ENCODE results near the gene CAMTA1.

GRCh38 chr1:7032992-7033391, 247.7 kb downstream of the CAMTA1 start:
- TF ChIP-seq NFIC (IDR thresholded peaks at IDR 0.05) (no peak), ZNF717 (CRISPR knock-in tag; IDR thresholded peaks at IDR 0.05) (no peak), ELK3 (CRISPR knock-in tag; IDR thresholded peaks at IDR 0.05) (no peak), UBTF (IDR thresholded peaks at IDR 0.05; ENCODE audit: borderline replicate concordance in 1 of 2, low read depth in 2 of 2, low read length in 2 of 2) (no peak), BHLHE40 (IDR thresholded peaks at IDR 0.05; ENCODE audit: low read length) (no peak), MAFG (tag; conservative IDR thresholded peaks at IDR 0.05) (no peak), NFXL1 (CRISPR knock-in tag; IDR thresholded peaks at IDR 0.05) (no peak), ELF1 (tag; IDR thresholded peaks at IDR 0.05) (no peak), CTCF (IDR thresholded peaks at IDR 0.05 in 2 of 3, conservative IDR thresholded peaks at IDR 0.05 in 1 of 3; ENCODE audit: insufficient read depth in 2 of 3, low read depth in 1 of 3, low read length in 3 of 3) (no peak), HSF4 (CRISPR knock-in tag; IDR thresholded peaks at IDR 0.05; ENCODE audit: borderline replicate concordance) (no peak), FOXA1 (IDR thresholded peaks at IDR 0.05; ENCODE audit: borderline replicate concordance) (no peak), GMEB1 (CRISPR knock-in tag; IDR thresholded peaks at IDR 0.05) (no peak), AFF4 (CRISPR knock-in tag; IDR thresholded peaks at IDR 0.05) (no peak)
